GM23338 (cell line): ENCODE results near the gene SFT2D1. TPM values are rescaled to one million over a fixed set of nuclear protein-coding genes. Genes with fewer than 3 reads are reported as not detected.

Source experiments
- ATAC-seq: fragments of 200-7000 bp; cut with Tn5 transposase; 3 replicates; pipeline ENCODE4 v1.9.1; 2020
- DNase-seq: peaks from one replicate; pipeline ENCODE4 v3.0.0-alpha.2; 2015; ENCODE audit warnings: low spot score
- H2AFZ ChIP-seq: fragments of 200-600 bp; sonication (generic); 2 replicates; pipeline ENCODE4 v1.8.0; 2016; ENCODE audit warnings: antibody characterized with exemption, mild to moderate bottlenecking, moderate library complexity
- H3F3A ChIP-seq: fragments of 200-600 bp; sonication (generic); replicated peaks from 2 replicates; pipeline ENCODE4 v1.8.0; 2017; ENCODE audit warnings: antibody characterized with exemption, mixed run types, low read depth
- H3K27ac ChIP-seq: fragments of 200-600 bp; sonication (generic); 2 replicates; pipeline ENCODE4 v1.6.1; 2016; ENCODE audit warnings: low read depth
- H3K27me3 ChIP-seq: fragments of 200-600 bp; sonication (generic); 2 replicates; pipeline ENCODE4 v1.8.0; 2016; ENCODE audit warnings: mild to moderate bottlenecking, mixed run types, moderate library complexity; ENCODE audit not compliant: insufficient read depth
- H3K36me3 ChIP-seq: fragments of 200-600 bp; sonication (generic); 2 replicates; pipeline ENCODE4 v1.8.0; 2016; ENCODE audit warnings: mild to moderate bottlenecking; ENCODE audit not compliant: insufficient read depth
- H3K4me1 ChIP-seq: fragments of 200-600 bp; sonication (generic); 2 replicates; pipeline ENCODE4 v1.8.0; 2016; ENCODE audit warnings: mild to moderate bottlenecking, moderate library complexity; ENCODE audit not compliant: insufficient read depth
- H3K4me2 ChIP-seq: fragments of 200-600 bp; sonication (generic); 2 replicates; pipeline ENCODE4 v1.7.1; 2017; ENCODE audit warnings: mixed run types
- H3K4me3 ChIP-seq: fragments of 200-600 bp; sonication (generic); 2 replicates; pipeline ENCODE4 v1.6.1; 2016; ENCODE audit warnings: mixed run types
- H3K79me2 ChIP-seq: fragments of 200-600 bp; sonication (generic); replicated peaks from 2 replicates; pipeline ENCODE4 v1.8.0; 2017; ENCODE audit warnings: mild to moderate bottlenecking; ENCODE audit not compliant: insufficient read depth
- H3K9me2 ChIP-seq: fragments of 200-600 bp; sonication (generic); 2 replicates; pipeline ENCODE4 v1.8.0; 2017; ENCODE audit not compliant: insufficient read depth
- H4K20me1 ChIP-seq: fragments of 200-600 bp; sonication (generic); replicated peaks from 2 replicates; pipeline ENCODE4 v1.8.0; 2017; ENCODE audit warnings: mild to moderate bottlenecking; ENCODE audit not compliant: insufficient read depth
- H3K27ac Mint-ChIP-seq: 2 replicates; pipeline ENCODE4 v1.8.0; 2020; ENCODE audit warnings: inconsistent platforms, mild to moderate bottlenecking, moderate library complexity, mixed read lengths
- H3K27me3 Mint-ChIP-seq: 3 replicates; pipeline ENCODE4 v1.8.0; 2022; ENCODE audit warnings: low read depth, mild to moderate bottlenecking, moderate library complexity, mixed read lengths, inconsistent platforms; ENCODE audit not compliant: insufficient read depth, poor library complexity
- H3K36me3 Mint-ChIP-seq: 3 replicates; pipeline ENCODE4 v1.8.0; 2021; ENCODE audit warnings: low read depth, mild to moderate bottlenecking, inconsistent platforms, moderate library complexity, mixed read lengths
- H3K4me1 Mint-ChIP-seq: 3 replicates; pipeline ENCODE4 v1.8.0; 2020; ENCODE audit warnings: mild to moderate bottlenecking, inconsistent platforms, mixed read lengths
- H3K4me3 Mint-ChIP-seq: 3 replicates; pipeline ENCODE4 v1.8.0; 2021; ENCODE audit warnings: moderate library complexity, mild to moderate bottlenecking, inconsistent platforms, mixed read lengths
- H3K9me3 Mint-ChIP-seq: 3 replicates; pipeline ENCODE4 v1.8.0; 2020; ENCODE audit warnings: moderate library complexity, mild to moderate bottlenecking, inconsistent platforms, mixed read lengths
- CREB1 ChIP-seq: fragments of 250-450 bp; sonication (Bioruptor Pico); IDR thresholded peaks from 2 replicates; pipeline ENCODE4 v1.5.0; 2020; ENCODE audit warnings: low read depth, mild to moderate bottlenecking, moderate library complexity
- EZH2 ChIP-seq: fragments of 200-600 bp; sonication (generic); IDR thresholded peaks from one replicate; pipeline ENCODE4 v1.8.0; 2017; ENCODE audit warnings: antibody characterized with exemption, mild to moderate bottlenecking, low read depth; ENCODE audit not compliant: unreplicated experiment
- EZH2phosphoT487 ChIP-seq: fragments of 200-600 bp; sonication (generic); IDR thresholded peaks from one replicate; pipeline ENCODE4 v1.8.1; 2018; ENCODE audit warnings: antibody characterized with exemption; ENCODE audit not compliant: unreplicated experiment
- JUNB ChIP-seq: IDR thresholded peaks from one replicate; pipeline ENCODE4 v1.6.1; 2016; ENCODE audit warnings: antibody characterized with exemption; ENCODE audit not compliant: unreplicated experiment
- NANOG ChIP-seq: IDR thresholded peaks from 2 replicates; pipeline ENCODE4 v1.6.1; 2016; ENCODE audit warnings: antibody characterized with exemption, borderline replicate concordance
- POLR2AphosphoS5 ChIP-seq: IDR thresholded peaks from 2 replicates; pipeline ENCODE4 v1.6.1; 2016; ENCODE audit warnings: antibody characterized with exemption, low read depth
- STAT1 ChIP-seq: IDR thresholded peaks from one replicate; pipeline ENCODE4 v1.6.1; 2016; ENCODE audit warnings: antibody characterized with exemption; ENCODE audit not compliant: unreplicated experiment
- ZNF114 ChIP-seq: fragments of 250-450 bp; sonication (Bioruptor Pico); IDR thresholded peaks from 2 replicates; pipeline ENCODE4 v1.5.0; 2020; ENCODE audit warnings: mild to moderate bottlenecking, moderate library complexity
- ZNF331 ChIP-seq: fragments of 250-450 bp; sonication (Bioruptor Pico); IDR thresholded peaks from 2 replicates; pipeline ENCODE4 v1.5.0; 2020; ENCODE audit warnings: low read depth, mild to moderate bottlenecking, moderate library complexity
- polyA plus RNA-seq: library from polyadenylated mRNA; unstranded; fragments of >200 nt; fragmentation: Nextera tagmentation; extraction: Ambion mirVana; gene quantifications from 2 replicates; pipeline ENCODE4 v1.2.1, GENCODE V29; 2016
- total RNA-seq: library from RNA; depleted of rRNA; stranded (reverse); fragments of >200 nt; shearing (Covaris generic); gene quantifications from 2 replicates; pipeline ENCODE4 v1.2.3, GENCODE V29; 2014
- TF ChIP-seq, protein P1 (sequence below): fragments of 250-450 bp; sonication (Bioruptor Pico); IDR thresholded peaks from 2 replicates; pipeline ENCODE4 v1.5.0; 2020; ENCODE audit warnings: mild to moderate bottlenecking, moderate library complexity
- TF ChIP-seq, protein P2 (sequence below): IDR thresholded peaks from one replicate; pipeline ENCODE4 v1.6.1; 2018; ENCODE audit warnings: antibody characterized with exemption; ENCODE audit not compliant: unreplicated experiment
- TF ChIP-seq, protein P3 (sequence below), 2 experiments: fragments of 200-600 bp in 1 of 2; sonication (generic) in 1 of 2; conservative IDR thresholded peaks; 2 replicates each; pipeline versions ENCODE4 v1.5.1 to v1.6.1; 2016 to 2017; ENCODE audit warnings: antibody characterized with exemption in 2 of 2, low read depth in 2 of 2, mild to moderate bottlenecking in 2 of 2, moderate library complexity in 1 of 2
- TF ChIP-seq, protein P4 (sequence below): IDR thresholded peaks from 2 replicates; pipeline ENCODE4 v1.6.1; 2016; ENCODE audit warnings: antibody characterized with exemption

Gene SFT2D1
- total and polyA plus RNA-seq, 2 experiments from 2014 or later: 74.7 to 120 TPM

DNA sequence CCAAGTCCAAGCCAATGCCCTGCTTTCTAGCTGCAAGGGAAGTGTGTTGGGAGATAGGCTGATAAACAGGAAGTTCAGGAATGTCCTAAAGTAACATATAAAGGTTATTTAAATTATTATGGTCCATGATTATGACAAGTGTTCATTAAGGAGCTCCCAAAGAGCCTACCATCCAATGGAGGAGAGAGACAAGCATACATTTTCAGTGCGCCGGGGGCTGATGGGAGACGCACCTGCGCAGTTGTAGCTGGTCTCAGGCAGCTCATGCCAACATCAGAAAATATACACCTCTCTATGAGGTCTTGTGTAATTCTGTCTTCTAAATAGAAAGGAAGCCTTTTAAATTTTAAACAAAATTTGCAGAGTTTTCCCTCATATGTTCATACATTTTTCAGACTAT is 12.6 kb upstream of the SFT2D1 start:
- H3K4me2 ChIP-seq: no peak overlapping the region
- no peak overlapping the region for H3K4me3 ChIP-seq
- peak overlapping the region; percentile 14; the same call in 1 of the 2 replicates for H2AFZ ChIP-seq
- Mint-ChIP-seq H3K27me3 (peaks cover 5% of the 10 kb centered on the region), H3K4me1 (peaks cover 9% of the 10 kb centered on the region), H3K36me3 (no peaks in the 10 kb centered on the region), H3K4me3 (no peak overlapping the region), H3K9me3 (0 out of 3 replicates have a peak, but pooled peaks cover 3% of the 10 kb centered on the region), H3K27ac (no peak overlapping the region)
- no peaks in the 10 kb centered on the region for H3K79me2 ChIP-seq
- H3K9me2 ChIP-seq: no peaks in the 10 kb centered on the region
- no peaks in the 10 kb centered on the region for H4K20me1 ChIP-seq
- H3K4me1 ChIP-seq: peaks cover 14% of the 10 kb centered on the region
- ATAC-seq (no peak), DNase-seq (no peak)
- H3K36me3 ChIP-seq: 0 out of 2 replicates have a peak, but pooled peaks cover 2% of the 10 kb centered on the region
- H3F3A ChIP-seq: no peaks in the 10 kb centered on the region
- TF ChIP-seq POLR2AphosphoS5: no peak
- TF ChIP-seq, protein P1, sequence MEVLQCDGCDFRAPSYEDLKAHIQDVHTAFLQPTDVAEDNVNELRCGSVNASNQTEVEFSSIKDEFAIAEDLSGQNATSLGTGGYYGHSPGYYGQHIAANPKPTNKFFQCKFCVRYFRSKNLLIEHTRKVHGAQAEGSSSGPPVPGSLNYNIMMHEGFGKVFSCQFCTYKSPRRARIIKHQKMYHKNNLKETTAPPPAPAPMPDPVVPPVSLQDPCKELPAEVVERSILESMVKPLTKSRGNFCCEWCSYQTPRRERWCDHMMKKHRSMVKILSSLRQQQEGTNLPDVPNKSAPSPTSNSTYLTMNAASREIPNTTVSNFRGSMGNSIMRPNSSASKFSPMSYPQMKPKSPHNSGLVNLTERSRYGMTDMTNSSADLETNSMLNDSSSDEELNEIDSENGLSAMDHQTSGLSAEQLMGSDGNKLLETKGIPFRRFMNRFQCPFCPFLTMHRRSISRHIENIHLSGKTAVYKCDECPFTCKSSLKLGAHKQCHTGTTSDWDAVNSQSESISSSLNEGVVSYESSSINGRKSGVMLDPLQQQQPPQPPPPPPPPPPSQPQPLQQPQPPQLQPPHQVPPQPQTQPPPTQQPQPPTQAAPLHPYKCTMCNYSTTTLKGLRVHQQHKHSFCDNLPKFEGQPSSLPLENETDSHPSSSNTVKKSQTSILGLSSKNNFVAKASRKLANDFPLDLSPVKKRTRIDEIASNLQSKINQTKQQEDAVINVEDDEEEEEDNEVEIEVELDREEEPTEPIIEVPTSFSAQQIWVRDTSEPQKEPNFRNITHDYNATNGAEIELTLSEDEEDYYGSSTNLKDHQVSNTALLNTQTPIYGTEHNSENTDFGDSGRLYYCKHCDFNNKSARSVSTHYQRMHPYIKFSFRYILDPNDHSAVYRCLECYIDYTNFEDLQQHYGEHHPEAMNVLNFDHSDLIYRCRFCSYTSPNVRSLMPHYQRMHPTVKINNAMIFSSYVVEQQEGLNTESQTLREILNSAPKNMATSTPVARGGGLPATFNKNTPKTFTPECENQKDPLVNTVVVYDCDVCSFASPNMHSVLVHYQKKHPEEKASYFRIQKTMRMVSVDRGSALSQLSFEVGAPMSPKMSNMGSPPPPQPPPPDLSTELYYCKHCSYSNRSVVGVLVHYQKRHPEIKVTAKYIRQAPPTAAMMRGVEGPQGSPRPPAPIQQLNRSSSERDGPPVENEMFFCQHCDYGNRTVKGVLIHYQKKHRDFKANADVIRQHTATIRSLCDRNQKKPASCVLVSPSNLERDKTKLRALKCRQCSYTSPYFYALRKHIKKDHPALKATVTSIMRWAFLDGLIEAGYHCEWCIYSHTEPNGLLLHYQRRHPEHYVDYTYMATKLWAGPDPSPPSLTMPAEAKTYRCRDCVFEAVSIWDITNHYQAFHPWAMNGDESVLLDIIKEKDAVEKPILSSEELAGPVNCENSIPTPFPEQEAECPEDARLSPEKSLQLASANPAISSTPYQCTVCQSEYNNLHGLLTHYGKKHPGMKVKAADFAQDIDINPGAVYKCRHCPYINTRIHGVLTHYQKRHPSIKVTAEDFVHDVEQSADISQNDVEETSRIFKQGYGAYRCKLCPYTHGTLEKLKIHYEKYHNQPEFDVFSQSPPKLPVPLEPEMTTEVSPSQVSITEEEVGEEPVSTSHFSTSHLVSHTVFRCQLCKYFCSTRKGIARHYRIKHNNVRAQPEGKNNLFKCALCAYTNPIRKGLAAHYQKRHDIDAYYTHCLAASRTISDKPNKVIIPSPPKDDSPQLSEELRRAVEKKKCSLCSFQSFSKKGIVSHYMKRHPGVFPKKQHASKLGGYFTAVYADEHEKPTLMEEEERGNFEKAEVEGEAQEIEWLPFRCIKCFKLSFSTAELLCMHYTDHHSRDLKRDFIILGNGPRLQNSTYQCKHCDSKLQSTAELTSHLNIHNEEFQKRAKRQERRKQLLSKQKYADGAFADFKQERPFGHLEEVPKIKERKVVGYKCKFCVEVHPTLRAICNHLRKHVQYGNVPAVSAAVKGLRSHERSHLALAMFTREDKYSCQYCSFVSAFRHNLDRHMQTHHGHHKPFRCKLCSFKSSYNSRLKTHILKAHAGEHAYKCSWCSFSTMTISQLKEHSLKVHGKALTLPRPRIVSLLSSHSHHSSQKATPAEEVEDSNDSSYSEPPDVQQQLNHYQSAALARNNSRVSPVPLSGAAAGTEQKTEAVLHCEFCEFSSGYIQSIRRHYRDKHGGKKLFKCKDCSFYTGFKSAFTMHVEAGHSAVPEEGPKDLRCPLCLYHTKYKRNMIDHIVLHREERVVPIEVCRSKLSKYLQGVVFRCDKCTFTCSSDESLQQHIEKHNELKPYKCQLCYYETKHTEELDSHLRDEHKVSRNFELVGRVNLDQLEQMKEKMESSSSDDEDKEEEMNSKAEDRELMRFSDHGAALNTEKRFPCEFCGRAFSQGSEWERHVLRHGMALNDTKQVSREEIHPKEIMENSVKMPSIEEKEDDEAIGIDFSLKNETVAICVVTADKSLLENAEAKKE: no peak
- TF ChIP-seq, protein P2, sequence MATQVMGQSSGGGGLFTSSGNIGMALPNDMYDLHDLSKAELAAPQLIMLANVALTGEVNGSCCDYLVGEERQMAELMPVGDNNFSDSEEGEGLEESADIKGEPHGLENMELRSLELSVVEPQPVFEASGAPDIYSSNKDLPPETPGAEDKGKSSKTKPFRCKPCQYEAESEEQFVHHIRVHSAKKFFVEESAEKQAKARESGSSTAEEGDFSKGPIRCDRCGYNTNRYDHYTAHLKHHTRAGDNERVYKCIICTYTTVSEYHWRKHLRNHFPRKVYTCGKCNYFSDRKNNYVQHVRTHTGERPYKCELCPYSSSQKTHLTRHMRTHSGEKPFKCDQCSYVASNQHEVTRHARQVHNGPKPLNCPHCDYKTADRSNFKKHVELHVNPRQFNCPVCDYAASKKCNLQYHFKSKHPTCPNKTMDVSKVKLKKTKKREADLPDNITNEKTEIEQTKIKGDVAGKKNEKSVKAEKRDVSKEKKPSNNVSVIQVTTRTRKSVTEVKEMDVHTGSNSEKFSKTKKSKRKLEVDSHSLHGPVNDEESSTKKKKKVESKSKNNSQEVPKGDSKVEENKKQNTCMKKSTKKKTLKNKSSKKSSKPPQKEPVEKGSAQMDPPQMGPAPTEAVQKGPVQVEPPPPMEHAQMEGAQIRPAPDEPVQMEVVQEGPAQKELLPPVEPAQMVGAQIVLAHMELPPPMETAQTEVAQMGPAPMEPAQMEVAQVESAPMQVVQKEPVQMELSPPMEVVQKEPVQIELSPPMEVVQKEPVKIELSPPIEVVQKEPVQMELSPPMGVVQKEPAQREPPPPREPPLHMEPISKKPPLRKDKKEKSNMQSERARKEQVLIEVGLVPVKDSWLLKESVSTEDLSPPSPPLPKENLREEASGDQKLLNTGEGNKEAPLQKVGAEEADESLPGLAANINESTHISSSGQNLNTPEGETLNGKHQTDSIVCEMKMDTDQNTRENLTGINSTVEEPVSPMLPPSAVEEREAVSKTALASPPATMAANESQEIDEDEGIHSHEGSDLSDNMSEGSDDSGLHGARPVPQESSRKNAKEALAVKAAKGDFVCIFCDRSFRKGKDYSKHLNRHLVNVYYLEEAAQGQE: no peak
- TF ChIP-seq, protein P3, sequence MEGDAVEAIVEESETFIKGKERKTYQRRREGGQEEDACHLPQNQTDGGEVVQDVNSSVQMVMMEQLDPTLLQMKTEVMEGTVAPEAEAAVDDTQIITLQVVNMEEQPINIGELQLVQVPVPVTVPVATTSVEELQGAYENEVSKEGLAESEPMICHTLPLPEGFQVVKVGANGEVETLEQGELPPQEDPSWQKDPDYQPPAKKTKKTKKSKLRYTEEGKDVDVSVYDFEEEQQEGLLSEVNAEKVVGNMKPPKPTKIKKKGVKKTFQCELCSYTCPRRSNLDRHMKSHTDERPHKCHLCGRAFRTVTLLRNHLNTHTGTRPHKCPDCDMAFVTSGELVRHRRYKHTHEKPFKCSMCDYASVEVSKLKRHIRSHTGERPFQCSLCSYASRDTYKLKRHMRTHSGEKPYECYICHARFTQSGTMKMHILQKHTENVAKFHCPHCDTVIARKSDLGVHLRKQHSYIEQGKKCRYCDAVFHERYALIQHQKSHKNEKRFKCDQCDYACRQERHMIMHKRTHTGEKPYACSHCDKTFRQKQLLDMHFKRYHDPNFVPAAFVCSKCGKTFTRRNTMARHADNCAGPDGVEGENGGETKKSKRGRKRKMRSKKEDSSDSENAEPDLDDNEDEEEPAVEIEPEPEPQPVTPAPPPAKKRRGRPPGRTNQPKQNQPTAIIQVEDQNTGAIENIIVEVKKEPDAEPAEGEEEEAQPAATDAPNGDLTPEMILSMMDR (conservative IDR thresholded peaks at IDR 0.05; ENCODE audit: low read depth in 2 of 2): no peak
- no peak for TF ChIP-seq NANOG
- TF ChIP-seq ZNF331 (CRISPR knock-in tag): no peak
- TF ChIP-seq ZNF114 (CRISPR knock-in tag): no peak
- TF ChIP-seq, protein P4, sequence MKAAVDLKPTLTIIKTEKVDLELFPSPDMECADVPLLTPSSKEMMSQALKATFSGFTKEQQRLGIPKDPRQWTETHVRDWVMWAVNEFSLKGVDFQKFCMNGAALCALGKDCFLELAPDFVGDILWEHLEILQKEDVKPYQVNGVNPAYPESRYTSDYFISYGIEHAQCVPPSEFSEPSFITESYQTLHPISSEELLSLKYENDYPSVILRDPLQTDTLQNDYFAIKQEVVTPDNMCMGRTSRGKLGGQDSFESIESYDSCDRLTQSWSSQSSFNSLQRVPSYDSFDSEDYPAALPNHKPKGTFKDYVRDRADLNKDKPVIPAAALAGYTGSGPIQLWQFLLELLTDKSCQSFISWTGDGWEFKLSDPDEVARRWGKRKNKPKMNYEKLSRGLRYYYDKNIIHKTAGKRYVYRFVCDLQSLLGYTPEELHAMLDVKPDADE: no peak
- no peak for TF ChIP-seq STAT1
- no peak for TF ChIP-seq CREB1 (CRISPR knock-in tag)
- no peak for TF ChIP-seq EZH2
- no peak for TF ChIP-seq EZH2phosphoT487
- TF ChIP-seq JUNB: no peak
- H3K27me3 ChIP-seq: no peaks in the 10 kb centered on the region
- H3K27ac ChIP-seq: no peak overlapping the region
